ENCODE measurements around the gene COX6B2. TPM values are rescaled to one million over a fixed set of nuclear protein-coding genes. Genes with fewer than 3 reads are reported as not detected.

COX6B2 gene
- total RNA-seq, 1 experiment from 2014 or later: 3.3 TPM

DNA sequence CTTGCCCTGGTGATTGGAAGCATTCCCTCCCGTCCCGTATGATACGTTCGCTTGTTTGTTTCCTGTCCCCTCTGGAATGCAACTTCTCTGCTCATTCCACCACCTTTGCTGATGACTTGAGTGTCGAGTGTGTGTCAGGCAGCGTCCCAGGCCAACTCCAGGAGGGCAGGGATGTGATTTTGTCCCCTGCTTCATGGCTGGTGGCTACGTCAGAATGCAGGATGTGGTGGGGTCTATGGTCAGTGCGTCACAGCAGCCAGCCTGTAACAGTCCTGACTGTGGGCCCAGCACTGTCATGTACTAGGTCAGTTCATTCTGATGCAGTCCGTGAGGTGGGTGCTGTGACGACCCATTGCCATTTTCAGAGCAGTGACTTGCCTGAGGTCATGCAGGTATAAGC, 54.5 kb downstream of the COX6B2 start:
- Histone ChIP-seq H3K27ac (no peak overlapping the region), H3K9me3 (ENCODE audit: insufficient read depth, low read depth) (no peaks in the 10 kb centered on the region), H3K4me2 (no peak overlapping the region), H3K79me2 (ENCODE audit: low read depth) (no peaks in the 10 kb centered on the region), H3K4me3 (no peak overlapping the region), H3K9me2 (ENCODE audit: insufficient read depth) (no peaks in the 10 kb centered on the region), H4K20me1 (ENCODE audit: insufficient read depth) (no peaks in the 10 kb centered on the region), H2AFZ (no peak overlapping the region), H3K4me1 (replicated peaks; ENCODE audit: insufficient read depth) (0 out of 2 replicates have a peak, but pooled peaks cover 4% of the 10 kb centered on the region), H3F3A (ENCODE audit: insufficient read depth, low read depth) (peaks cover 10% of the 10 kb centered on the region; the same call in 1 of the 2 replicates), H3K36me3 (ENCODE audit: low read depth) (no peaks in the 10 kb centered on the region), H3K27me3 (ENCODE audit: insufficient read depth, low read depth) (no peaks in the 10 kb centered on the region)
- no peak for DNase-seq
- POLR2A ChIA-PET (ENCODE audit: unreplicated experiment): no interaction called here
- CTCF ChIA-PET: no interaction called here
- no TSS peak for BruUV-seq (replicated peaks)
- no peak for TF ChIP-seq EZH2 (IDR thresholded peaks at IDR 0.05; ENCODE audit: low read depth)
- TF ChIP-seq, protein P1, sequence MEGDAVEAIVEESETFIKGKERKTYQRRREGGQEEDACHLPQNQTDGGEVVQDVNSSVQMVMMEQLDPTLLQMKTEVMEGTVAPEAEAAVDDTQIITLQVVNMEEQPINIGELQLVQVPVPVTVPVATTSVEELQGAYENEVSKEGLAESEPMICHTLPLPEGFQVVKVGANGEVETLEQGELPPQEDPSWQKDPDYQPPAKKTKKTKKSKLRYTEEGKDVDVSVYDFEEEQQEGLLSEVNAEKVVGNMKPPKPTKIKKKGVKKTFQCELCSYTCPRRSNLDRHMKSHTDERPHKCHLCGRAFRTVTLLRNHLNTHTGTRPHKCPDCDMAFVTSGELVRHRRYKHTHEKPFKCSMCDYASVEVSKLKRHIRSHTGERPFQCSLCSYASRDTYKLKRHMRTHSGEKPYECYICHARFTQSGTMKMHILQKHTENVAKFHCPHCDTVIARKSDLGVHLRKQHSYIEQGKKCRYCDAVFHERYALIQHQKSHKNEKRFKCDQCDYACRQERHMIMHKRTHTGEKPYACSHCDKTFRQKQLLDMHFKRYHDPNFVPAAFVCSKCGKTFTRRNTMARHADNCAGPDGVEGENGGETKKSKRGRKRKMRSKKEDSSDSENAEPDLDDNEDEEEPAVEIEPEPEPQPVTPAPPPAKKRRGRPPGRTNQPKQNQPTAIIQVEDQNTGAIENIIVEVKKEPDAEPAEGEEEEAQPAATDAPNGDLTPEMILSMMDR (conservative IDR thresholded peaks at IDR 0.05): no peak
- intact Hi-C loops (cut with micrococcal nuclease; ENCODE audit: unreplicated experiment): no loop called here

Other genes starting within 250 kb of the COX6B2 start
- gene PPP1R12C, start 237.1 kb downstream of the COX6B2 start, total RNA-seq (2021): 110 and 114 TPM in 2 replicates
- 228 and 266 TPM in 2 replicates for gene TNNT1, start 205.5 kb downstream of the COX6B2 start, total RNA-seq (2021)
- 13.7 and 18.2 TPM in 2 replicates for gene TNNI3, start 197.0 kb downstream of the COX6B2 start, total RNA-seq (2021)
- 51.8 and 76.6 TPM in 2 replicates for gene DNAAF3, start 188.1 kb downstream of the COX6B2 start, total RNA-seq (2021)
- 1.3 and 2.8 TPM in 2 replicates for gene SYT5, start 174.4 kb downstream of the COX6B2 start, total RNA-seq (2021)
- gene PTPRH, start 145.2 kb downstream of the COX6B2 start, total RNA-seq (2021): 11.7 and 21.4 TPM in 2 replicates
- 18.1 and 18.4 TPM in 2 replicates for gene TMEM86B, start 126.0 kb downstream of the COX6B2 start, total RNA-seq (2021)
- 136 and 159 TPM in 2 replicates for gene PPP6R1, start 95.7 kb downstream of the COX6B2 start, total RNA-seq (2021)
- 66.2 and 79.6 TPM in 2 replicates for gene HSPBP1, start 74.6 kb downstream of the COX6B2 start, total RNA-seq (2021)
- 6.5 and 14.4 TPM in 2 replicates for gene BRSK1, start 70.7 kb downstream of the COX6B2 start, total RNA-seq (2021)
- not detected in 2 replicates for gene TMEM150B, start 29.4 kb downstream of the COX6B2 start, total RNA-seq (2021)
- gene KMT5C, start 14.8 kb downstream of the COX6B2 start, total RNA-seq (2021): 71.6 and 80.7 TPM in 2 replicates
- gene GARIN5B, start 8.5 kb upstream of the COX6B2 start, total RNA-seq (2021): 0.11 TPM in 1 of 2 replicates, not detected in the other
- gene IL11, start 15.7 kb upstream of the COX6B2 start, total RNA-seq (2021): 4.1 and 6.6 TPM in 2 replicates
- gene TMEM190, start 22.1 kb upstream of the COX6B2 start, total RNA-seq (2021): not detected in 2 replicates
- 40.4 and 94.5 TPM in 2 replicates for gene TMEM238, start 29.6 kb upstream of the COX6B2 start, total RNA-seq (2021)
- 2,433 and 2,547 TPM in 2 replicates for gene RPL28, start 31.2 kb upstream of the COX6B2 start, total RNA-seq (2021)
- 359 and 395 TPM in 2 replicates for gene UBE2S, start 53.1 kb upstream of the COX6B2 start, total RNA-seq (2021)
- not detected in 2 replicates for gene SHISA7, start 88.6 kb upstream of the COX6B2 start, total RNA-seq (2021)
- gene ISOC2, start 106.9 kb upstream of the COX6B2 start, total RNA-seq (2021): 92.4 and 113 TPM in 2 replicates
- 0.73 and 0.74 TPM in 2 replicates for gene C19orf85, start 110.0 kb upstream of the COX6B2 start, total RNA-seq (2021)
- 17.7 and 19.3 TPM in 2 replicates for gene ZNF628, start 121.9 kb upstream of the COX6B2 start, total RNA-seq (2021)
- 61.6 and 103 TPM in 2 replicates for gene NAT14, start 130.5 kb upstream of the COX6B2 start, total RNA-seq (2021)
- 3.9 and 4.8 TPM in 2 replicates for gene SSC5D, start 133.7 kb upstream of the COX6B2 start, total RNA-seq (2021)
- 3.5 and 3.9 TPM in 2 replicates for gene SBK2, start 182.4 kb upstream of the COX6B2 start, total RNA-seq (2021)
- 41.4 and 45.0 TPM in 2 replicates for gene SBK3, start 190.8 kb upstream of the COX6B2 start, total RNA-seq (2021)
- 49.0 TPM in 2 replicates for gene ZNF579, start 226.1 kb upstream of the COX6B2 start, total RNA-seq (2021)
- gene FIZ1, start 244.8 kb upstream of the COX6B2 start, total RNA-seq (2021): 25.2 and 25.4 TPM in 2 replicates
- 30.0 and 37.0 TPM in 2 replicates for gene ZNF524, start 245.6 kb upstream of the COX6B2 start, total RNA-seq (2021)

All from PC-9 (cell line).